Measurements from ENCODE around the gene ALPL. TPM values are rescaled to one million over a fixed set of nuclear protein-coding genes. Genes with fewer than 3 reads are reported as not detected.

Gene ALPL
- total RNA-seq, 1 experiment from 2014 or later: not detected

- Histone ChIP-seq H3K9me2 (ENCODE audit: insufficient read depth) (no peaks in the 10 kb centered on the region), H2AFZ (no peak overlapping the region), H3K4me1 (replicated peaks; ENCODE audit: insufficient read depth) (peaks cover 22% of the 10 kb centered on the region), H3K4me2 (no peak overlapping the region), H3K27me3 (ENCODE audit: insufficient read depth, low read depth) (no peaks in the 10 kb centered on the region), H3K36me3 (ENCODE audit: low read depth) (no peaks in the 10 kb centered on the region), H3K27ac (no peak overlapping the region), H4K20me1 (ENCODE audit: insufficient read depth) (no peaks in the 10 kb centered on the region), H3K4me3 (no peak overlapping the region), H3K9me3 (ENCODE audit: insufficient read depth, low read depth) (no peaks in the 10 kb centered on the region), H3K79me2 (ENCODE audit: low read depth) (no peaks in the 10 kb centered on the region), H3F3A (ENCODE audit: insufficient read depth, low read depth) (peaks cover 4% of the 10 kb centered on the region; the same call in 1 of the 2 replicates)
- no TSS peak for BruUV-seq (replicated peaks)
- ChIA-PET CTCF (no interaction called here), POLR2A (ENCODE audit: unreplicated experiment) (no interaction called here)
- no peak for TF ChIP-seq EZH2 (IDR thresholded peaks at IDR 0.05; ENCODE audit: low read depth)
- no peak for TF ChIP-seq CTCF (conservative IDR thresholded peaks at IDR 0.05)
- intact Hi-C loops (cut with micrococcal nuclease; ENCODE audit: unreplicated experiment): loop anchor here (5.0 kb wide), 1 partner anchor 37 kb away; no protein-coding TSS in a partner anchor
- DNase-seq: no peak
Measured at GRCh38 chr1:21590126-21590880, 81.1 kb downstream of the ALPL start.

- intact Hi-C loops (cut with micrococcal nuclease; ENCODE audit: unreplicated experiment): loop anchor here (5.0 kb wide), 1 partner anchor 36 kb away; no protein-coding TSS in a partner anchor
- no peak overlapping the region for H2AFZ ChIP-seq
- no peaks in the 10 kb centered on the region for H3K79me2 ChIP-seq (ENCODE audit: low read depth)
- no peak overlapping the region for H3K27ac ChIP-seq
- H3K27me3 ChIP-seq (ENCODE audit: insufficient read depth, low read depth): no peaks in the 10 kb centered on the region
- no TSS peak for BruUV-seq (replicated peaks)
- no peak overlapping the region for H3K4me2 ChIP-seq
- no peaks in the 10 kb centered on the region for H3K36me3 ChIP-seq (ENCODE audit: low read depth)
- H3K9me3 ChIP-seq (ENCODE audit: insufficient read depth, low read depth): no peaks in the 10 kb centered on the region
- CTCF ChIA-PET: no interaction called here
- no peak for DNase-seq
- TF ChIP-seq EZH2 (IDR thresholded peaks at IDR 0.05; ENCODE audit: low read depth): no peak
- no peak for TF ChIP-seq CTCF (conservative IDR thresholded peaks at IDR 0.05)
- peaks cover 4% of the 10 kb centered on the region; the same call in 1 of the 2 replicates for H3F3A ChIP-seq (ENCODE audit: insufficient read depth, low read depth)
- H4K20me1 ChIP-seq (ENCODE audit: insufficient read depth): no peaks in the 10 kb centered on the region
- POLR2A ChIA-PET (ENCODE audit: unreplicated experiment): no interaction called here
- no peak overlapping the region for H3K4me3 ChIP-seq
- H3K4me1 ChIP-seq (replicated peaks; ENCODE audit: insufficient read depth): peaks cover 22% of the 10 kb centered on the region
- no peaks in the 10 kb centered on the region for H3K9me2 ChIP-seq (ENCODE audit: insufficient read depth)
Measured at GRCh38 chr1:21590934-21591333, 81.7 kb downstream of the ALPL start.

GRCh38 chr1:21592086-21592865, 83.1 kb downstream of the ALPL start:
- H3K36me3 ChIP-seq (ENCODE audit: low read depth): no peaks in the 10 kb centered on the region
- no peaks in the 10 kb centered on the region for H3K27me3 ChIP-seq (ENCODE audit: insufficient read depth, low read depth)
- intact Hi-C loops (cut with micrococcal nuclease; ENCODE audit: unreplicated experiment): loop anchor here (5.0 kb wide), 1 partner anchor 35 kb away; no protein-coding TSS in a partner anchor
- ChIA-PET POLR2A (ENCODE audit: unreplicated experiment) (no interaction called here), CTCF (no interaction called here)
- no peak overlapping the region for H3K4me2 ChIP-seq
- H3K4me3 ChIP-seq: no peak overlapping the region
- no peaks in the 10 kb centered on the region for H3K9me2 ChIP-seq (ENCODE audit: insufficient read depth)
- no peaks in the 10 kb centered on the region for H3K9me3 ChIP-seq (ENCODE audit: insufficient read depth, low read depth)
- BruUV-seq (replicated peaks): no TSS peak
- H3K79me2 ChIP-seq (ENCODE audit: low read depth): no peaks in the 10 kb centered on the region
- H3K27ac ChIP-seq: no peak overlapping the region
- DNase-seq: no peak
- no peak overlapping the region for H2AFZ ChIP-seq
- H4K20me1 ChIP-seq (ENCODE audit: insufficient read depth): no peaks in the 10 kb centered on the region
- peaks cover 4% of the 10 kb centered on the region; the same call in 1 of the 2 replicates for H3F3A ChIP-seq (ENCODE audit: insufficient read depth, low read depth)
- peaks cover 15% of the 10 kb centered on the region for H3K4me1 ChIP-seq (replicated peaks; ENCODE audit: insufficient read depth)
- TF ChIP-seq EZH2 (IDR thresholded peaks at IDR 0.05; ENCODE audit: low read depth) (no peak), CTCF (conservative IDR thresholded peaks at IDR 0.05) (no peak)
